NCI-H446 (cell line): Measurements from ENCODE around the gene ACTN2.

Source experiments
- DNase-seq, 2 experiments: peaks; one replicate each; lab custom pipeline; 2025; lab: John Stamatoyannopoulos, UW

The ACTN2 gene

GRCh38 chr1:236691348-236691747, 5.0 kb downstream of the ACTN2 start:
- DNase-seq, result no peak

- DNase-seq, result no peak
Measured at GRCh38 chr1:236692128-236692527, 5.8 kb downstream of the ACTN2 start.

- DNase-seq, result no peak
Measured at GRCh38 chr1:236692742-236693141, 6.4 kb downstream of the ACTN2 start.

- no peak for DNase-seq
Measured at GRCh38 chr1:236699366-236699765, 13.1 kb downstream of the ACTN2 start.

GRCh38 chr1:236700903-236701302, 14.6 kb downstream of the ACTN2 start:
- no peak for DNase-seq

- DNase-seq, result no peak
Measured at GRCh38 chr1:236701782-236702181, 15.5 kb downstream of the ACTN2 start.

GRCh38 chr1:236702791-236703394, 16.6 kb downstream of the ACTN2 start:
- no peak for DNase-seq

GRCh38 chr1:236705771-236706170, 19.5 kb downstream of the ACTN2 start:
- no peak for DNase-seq

GRCh38 chr1:236706183-236706582, 19.9 kb downstream of the ACTN2 start:
- no peak for DNase-seq

GRCh38 chr1:236710328-236710892, 24.1 kb downstream of the ACTN2 start:
- no peak for DNase-seq

- no peak for DNase-seq
Measured at GRCh38 chr1:236716160-236716559, 29.9 kb downstream of the ACTN2 start.

GRCh38 chr1:236717811-236718210, 31.5 kb downstream of the ACTN2 start:
- DNase-seq, result no peak

GRCh38 chr1:236718328-236718727, 32.0 kb downstream of the ACTN2 start:
- no peak for DNase-seq

GRCh38 chr1:236720206-236720605, 33.9 kb downstream of the ACTN2 start:
- no peak for DNase-seq

- DNase-seq, result no peak
Measured at GRCh38 chr1:236720611-236721010, 34.3 kb downstream of the ACTN2 start.

GRCh38 chr1:236724049-236724448, 37.8 kb downstream of the ACTN2 start:
- DNase-seq, result no peak

- DNase-seq, result no peak
Measured at GRCh38 chr1:236724506-236724905, 38.2 kb downstream of the ACTN2 start.

GRCh38 chr1:236725668-236726067, 39.4 kb downstream of the ACTN2 start:
- DNase-seq, result no peak

- DNase-seq, result no peak
Measured at GRCh38 chr1:236727521-236727920, 41.2 kb downstream of the ACTN2 start.

- DNase-seq, result no peak
Measured at GRCh38 chr1:236728752-236729151, 42.5 kb downstream of the ACTN2 start.

- DNase-seq, result no peak
Measured at GRCh38 chr1:236733653-236734052, 47.4 kb downstream of the ACTN2 start.

GRCh38 chr1:236734141-236734765, 48.0 kb downstream of the ACTN2 start:
- no peak for DNase-seq

- DNase-seq, result no peak
Measured at GRCh38 chr1:236736761-236737160, 50.5 kb downstream of the ACTN2 start.

- DNase-seq, result no peak
Measured at GRCh38 chr1:236741753-236742152, 55.5 kb downstream of the ACTN2 start.
